Bronchus fibroblast of lung (primary cell): Measurements from ENCODE around the gene EFR3B. TPM values are rescaled to one million over a fixed set of nuclear protein-coding genes. Genes with fewer than 3 reads are reported as not detected.

ENCODE experiments used
- total RNA-seq: library from RNA; depleted of rRNA; stranded (reverse); fragments of >200 nt; gene quantifications from 2 replicates; pipeline ENCODE4 v1.2.3, GENCODE V29; 2015

Gene EFR3B
- 0.15 and 0.50 TPM in 2 replicates for total RNA-seq

GRCh38 chr2:25041928-25042320 lies at the start of gene EFR3B:
Gene EFR3B, plus strand, starts transcription at chr2:25042076. Its CDS starts 237 bp downstream, at chr2:25042313.

GRCh38 chr2:25168256-25169072 lies 126.6 kb downstream of the EFR3B start, which contains the start of gene POMC:
Gene POMC, minus strand, starts transcription at chr2:25168580. Its CDS starts 3,808 bp downstream, at chr2:25164772.

Other genes with a start within 250 kb of the EFR3B start
- gene PTRHD1, start 248.7 kb upstream of the EFR3B start, total RNA-seq: 34.6 and 36.3 TPM in 2 replicates
- 30.3 and 36.3 TPM in 2 replicates for gene CENPO, start 248.7 kb upstream of the EFR3B start, total RNA-seq
- 33.0 and 48.3 TPM in 2 replicates for gene ADCY3, start 121.8 kb upstream of the EFR3B start, total RNA-seq
- gene DNAJC27, start 70.1 kb upstream of the EFR3B start, total RNA-seq: 1.0 and 2.9 TPM in 2 replicates
- gene POMC, start 126.5 kb downstream of the EFR3B start, total RNA-seq: 3.1 and 4.0 TPM in 2 replicates